Dendritic cell treated with granulocyte-macrophage colony-stimulating factor and Interleukin-4, amounts not matched to agents 40 ng/mL and 50 ng/mL, for 4 days (primary cell): ENCODE measurements around the gene GNAQ.
A peak's percentile ranks its signal among the peaks of the same experiment; 100 is the strongest.

Experiments used
- H3K27ac Mint-ChIP-seq: one replicate; pipeline ENCODE4 v1.8.0; 2022; ENCODE audit warnings: mild to moderate bottlenecking, mixed read lengths
- H3K27me3 Mint-ChIP-seq: one replicate; pipeline ENCODE4 v1.8.0; 2022; ENCODE audit warnings: mild to moderate bottlenecking, mixed read lengths
- H3K36me3 Mint-ChIP-seq: one replicate; pipeline ENCODE4 v1.8.0; 2022; ENCODE audit warnings: low read depth, mixed read lengths
- H3K4me1 Mint-ChIP-seq: one replicate; pipeline ENCODE4 v1.8.0; 2022; ENCODE audit warnings: low read depth, mixed read lengths
- H3K4me3 Mint-ChIP-seq: one replicate; pipeline ENCODE4 v1.8.0; 2022; ENCODE audit warnings: mild to moderate bottlenecking, moderate library complexity, mixed read lengths
- H3K9me3 Mint-ChIP-seq: one replicate; pipeline ENCODE4 v1.8.0; 2022; ENCODE audit warnings: mixed read lengths
- intact Hi-C: fragments of 100-400 bp; cut with micrococcal nuclease; formaldehyde crosslinking; loops from one replicate; pipeline ENCODE4 v1.15.0; 2022

GNAQ gene

DNA sequence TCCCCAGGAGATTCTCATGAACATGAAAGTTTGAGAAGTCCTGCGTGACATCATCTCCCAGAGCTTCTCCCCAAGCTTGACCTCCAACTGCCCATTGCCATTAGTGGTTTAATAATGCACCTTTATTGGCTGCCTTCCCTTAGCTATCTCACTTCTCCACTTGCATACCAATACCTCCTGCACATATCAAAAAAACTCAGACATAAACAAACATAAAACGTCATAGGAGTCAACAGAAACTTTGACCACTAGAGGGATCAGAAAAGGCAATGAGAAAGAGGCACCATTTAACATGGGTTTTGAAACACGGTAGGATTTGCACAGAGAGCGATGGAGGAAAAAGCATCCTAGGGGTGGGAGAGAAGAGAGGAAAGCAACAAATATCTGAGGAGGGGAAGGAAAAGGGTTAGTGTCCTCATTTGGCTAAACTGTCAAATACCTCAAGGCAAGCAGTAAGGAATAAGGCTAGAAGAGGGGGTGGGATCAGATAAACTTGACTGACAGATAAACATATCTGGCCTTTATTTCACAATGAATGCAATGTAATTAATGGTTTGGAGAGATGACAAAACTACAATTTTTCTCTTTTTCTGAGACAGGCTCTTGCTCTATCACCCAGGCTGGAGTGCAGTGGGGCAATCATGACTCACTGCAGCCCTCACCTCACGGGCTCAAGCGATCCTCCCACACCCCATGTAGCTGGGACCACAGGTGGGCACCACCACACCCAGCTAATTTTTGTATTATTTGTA is 27.0 kb downstream of the GNAQ start:
- Mint-ChIP-seq H3K9me3 (no peaks in the 10 kb centered on the region), H3K4me1 (peaks cover 70% of the 10 kb centered on the region), H3K27me3 (no peaks in the 10 kb centered on the region), H3K4me3 (no peak overlapping the region), H3K36me3 (peaks cover 41% of the 10 kb centered on the region), H3K27ac (no peak overlapping the region)
- intact Hi-C loops: no loop called here

GRCh38 chr9:78003730-78004129 is 27.9 kb downstream of the GNAQ start:
- intact Hi-C loops: no loop called here
- Mint-ChIP-seq H3K9me3 (no peaks in the 10 kb centered on the region), H3K27ac (no peak overlapping the region), H3K36me3 (peaks cover 39% of the 10 kb centered on the region), H3K4me3 (no peak overlapping the region), H3K4me1 (peaks cover 62% of the 10 kb centered on the region), H3K27me3 (no peaks in the 10 kb centered on the region)

- H3K4me1 Mint-ChIP-seq: peaks cover 67% of the 10 kb centered on the region
- no peak overlapping the region for H3K27ac Mint-ChIP-seq
- no peaks in the 10 kb centered on the region for H3K27me3 Mint-ChIP-seq
- peaks cover 53% of the 10 kb centered on the region for H3K36me3 Mint-ChIP-seq
- intact Hi-C loops: no loop called here
- H3K9me3 Mint-ChIP-seq: no peaks in the 10 kb centered on the region
- no peak overlapping the region for H3K4me3 Mint-ChIP-seq
Measured at GRCh38 chr9:78001946-78002731, 29.5 kb downstream of the GNAQ start.

GRCh38 chr9:78000221-78000620 is 31.4 kb downstream of the GNAQ start:
- H3K27me3 Mint-ChIP-seq: no peaks in the 10 kb centered on the region
- no peak overlapping the region for H3K4me3 Mint-ChIP-seq
- intact Hi-C loops: no loop called here
- H3K27ac Mint-ChIP-seq: no peak overlapping the region
- peaks cover 63% of the 10 kb centered on the region for H3K4me1 Mint-ChIP-seq
- peaks cover 51% of the 10 kb centered on the region for H3K36me3 Mint-ChIP-seq
- H3K9me3 Mint-ChIP-seq: no peaks in the 10 kb centered on the region

GRCh38 chr9:77999231-77999631 is 32.4 kb downstream of the GNAQ start:
- no peaks in the 10 kb centered on the region for H3K27me3 Mint-ChIP-seq
- H3K27ac Mint-ChIP-seq: no peak overlapping the region
- peaks cover 61% of the 10 kb centered on the region for H3K4me1 Mint-ChIP-seq
- peaks cover 42% of the 10 kb centered on the region for H3K36me3 Mint-ChIP-seq
- intact Hi-C loops: no loop called here
- no peak overlapping the region for H3K4me3 Mint-ChIP-seq
- H3K9me3 Mint-ChIP-seq: no peaks in the 10 kb centered on the region

- Mint-ChIP-seq H3K4me1 (peaks cover 54% of the 10 kb centered on the region), H3K27me3 (no peaks in the 10 kb centered on the region), H3K27ac (peak overlapping the region; percentile 29), H3K9me3 (no peaks in the 10 kb centered on the region), H3K36me3 (peaks cover 31% of the 10 kb centered on the region), H3K4me3 (no peak overlapping the region)
- intact Hi-C loops: no loop called here
Measured at GRCh38 chr9:77997611-77998284, 33.9 kb downstream of the GNAQ start.

DNA sequence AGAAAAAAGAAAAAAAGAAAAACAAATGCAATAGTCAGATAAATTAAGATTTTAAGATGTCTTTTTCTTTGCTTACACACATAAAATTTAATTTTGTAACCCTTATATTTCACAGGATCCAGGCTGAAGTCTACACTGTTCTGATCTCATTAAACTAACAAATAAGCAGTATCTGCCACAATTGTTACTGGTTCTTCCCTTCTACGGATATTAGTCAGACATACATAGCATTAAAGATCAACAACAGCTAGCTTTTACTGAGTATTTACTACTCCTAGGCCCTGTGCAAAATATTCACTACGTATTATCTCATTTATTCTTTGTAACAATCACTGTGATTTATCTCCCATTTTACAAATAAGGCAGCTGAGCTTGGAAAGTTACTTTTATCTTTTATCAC is 34.9 kb downstream of the GNAQ start:
- no peaks in the 10 kb centered on the region for H3K9me3 Mint-ChIP-seq

GRCh38 chr9:77991191-77991590 is 40.4 kb downstream of the GNAQ start:
- intact Hi-C loops: no loop called here
- no peak overlapping the region for H3K4me3 Mint-ChIP-seq
- peaks cover 36% of the 10 kb centered on the region for H3K36me3 Mint-ChIP-seq
- H3K4me1 Mint-ChIP-seq: peaks cover 61% of the 10 kb centered on the region
- no peaks in the 10 kb centered on the region for H3K27me3 Mint-ChIP-seq
- no peak overlapping the region for H3K27ac Mint-ChIP-seq
- no peaks in the 10 kb centered on the region for H3K9me3 Mint-ChIP-seq

More for the DNA sequence above, 34.9 kb downstream of the GNAQ start:
- intact Hi-C loops: no loop called here
- H3K27ac Mint-ChIP-seq: peak overlapping the region; percentile 29
- H3K4me3 Mint-ChIP-seq: no peak overlapping the region
- H3K27me3 Mint-ChIP-seq: no peaks in the 10 kb centered on the region
- peaks cover 48% of the 10 kb centered on the region for H3K4me1 Mint-ChIP-seq
- peaks cover 37% of the 10 kb centered on the region for H3K36me3 Mint-ChIP-seq

- Mint-ChIP-seq H3K4me1 (peaks cover 59% of the 10 kb centered on the region), H3K4me3 (no peak overlapping the region), H3K9me3 (no peaks in the 10 kb centered on the region), H3K27me3 (no peaks in the 10 kb centered on the region), H3K36me3 (peaks cover 31% of the 10 kb centered on the region), H3K27ac (no peak overlapping the region)
- intact Hi-C loops: no loop called here
Measured at GRCh38 chr9:77989909-77990308, 41.7 kb downstream of the GNAQ start.

GRCh38 chr9:77989458-77989857 is 42.2 kb downstream of the GNAQ start:
- Mint-ChIP-seq H3K4me3 (no peak overlapping the region), H3K27me3 (no peaks in the 10 kb centered on the region), H3K27ac (no peak overlapping the region), H3K36me3 (peaks cover 31% of the 10 kb centered on the region), H3K4me1 (peaks cover 60% of the 10 kb centered on the region), H3K9me3 (no peaks in the 10 kb centered on the region)
- intact Hi-C loops: no loop called here

- H3K27me3 Mint-ChIP-seq: no peaks in the 10 kb centered on the region
- no peak overlapping the region for H3K27ac Mint-ChIP-seq
- H3K36me3 Mint-ChIP-seq: peaks cover 34% of the 10 kb centered on the region
- intact Hi-C loops: no loop called here
- peaks cover 63% of the 10 kb centered on the region for H3K4me1 Mint-ChIP-seq
- H3K4me3 Mint-ChIP-seq: no peak overlapping the region
- no peaks in the 10 kb centered on the region for H3K9me3 Mint-ChIP-seq
Measured at GRCh38 chr9:77988630-77989029, 43.0 kb downstream of the GNAQ start.

DNA sequence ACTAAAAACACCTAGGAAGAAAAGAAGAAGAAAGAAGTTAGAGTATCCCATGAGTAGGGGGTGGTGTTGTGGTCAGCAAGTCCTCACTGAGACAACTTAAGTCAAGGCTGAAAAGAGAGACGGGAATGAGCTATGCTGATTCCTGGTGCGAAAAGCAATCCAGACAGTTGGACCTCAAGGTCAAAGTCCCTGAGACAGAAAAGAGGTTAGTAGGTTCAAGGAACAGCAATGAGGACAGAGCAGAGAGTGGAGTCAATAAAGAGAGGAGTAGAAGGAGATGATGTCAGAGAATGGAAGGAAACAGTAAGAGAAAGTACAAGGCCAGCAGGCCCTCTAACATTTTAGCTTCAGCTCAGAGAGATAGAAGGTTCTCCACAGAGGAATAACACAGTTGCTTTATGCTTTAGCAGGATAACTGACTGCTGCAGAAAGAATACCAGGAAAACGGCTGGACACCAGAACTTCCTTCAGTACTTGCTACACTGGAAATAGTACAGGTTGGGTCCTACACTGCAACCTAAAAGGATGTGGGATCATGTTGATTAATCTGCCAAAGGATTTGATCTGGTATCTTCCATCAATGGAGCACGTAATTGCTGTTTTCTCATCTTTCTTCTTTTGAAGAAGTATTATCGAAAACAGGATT is 43.6 kb downstream of the GNAQ start:
- intact Hi-C loops: no loop called here
- Mint-ChIP-seq H3K27ac (peak overlapping the region; percentile 18), H3K9me3 (no peaks in the 10 kb centered on the region), H3K36me3 (peaks cover 40% of the 10 kb centered on the region), H3K4me3 (no peak overlapping the region), H3K4me1 (peaks cover 69% of the 10 kb centered on the region), H3K27me3 (no peaks in the 10 kb centered on the region)

DNA sequence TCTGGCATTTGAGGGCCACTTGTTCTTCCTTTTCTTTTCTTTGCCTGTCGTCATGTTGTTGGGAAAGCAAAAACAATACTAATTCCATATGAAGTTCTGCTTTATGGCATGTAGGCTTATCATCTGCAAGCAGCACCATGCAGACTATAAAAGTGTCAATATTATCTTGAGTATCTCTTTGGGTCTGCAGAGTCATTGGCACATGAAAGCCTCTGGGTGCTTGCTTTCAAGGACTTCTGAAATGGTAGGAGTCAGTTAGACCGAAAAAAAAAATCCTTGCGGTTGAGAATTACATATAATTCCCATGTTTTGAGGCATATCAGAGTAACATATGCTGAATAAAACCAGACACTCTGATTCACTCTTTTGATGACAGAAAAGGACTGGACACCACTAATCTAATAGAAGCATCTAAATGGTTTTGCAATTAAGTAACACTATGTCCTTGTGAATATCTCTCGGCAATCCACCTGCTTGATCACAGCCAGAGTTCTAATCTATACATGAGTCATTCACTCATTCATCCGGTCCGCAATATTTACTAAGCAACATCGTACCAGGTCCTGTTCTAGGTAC is 44.4 kb downstream of the GNAQ start:
- H3K4me3 Mint-ChIP-seq: no peak overlapping the region
- H3K36me3 Mint-ChIP-seq: peaks cover 34% of the 10 kb centered on the region
- H3K27ac Mint-ChIP-seq: peak overlapping the region; percentile 18
- intact Hi-C loops: no loop called here
- no peaks in the 10 kb centered on the region for H3K27me3 Mint-ChIP-seq
- peaks cover 70% of the 10 kb centered on the region for H3K4me1 Mint-ChIP-seq
- H3K9me3 Mint-ChIP-seq: no peaks in the 10 kb centered on the region
